ENCODE data around the gene UBXN6. TPM values are rescaled to one million over a fixed set of nuclear protein-coding genes. Genes with fewer than 3 reads are reported as not detected.

Gene UBXN6
- total RNA-seq, 2 experiments from 2014 or later: 54.5 to 58.4 TPM

DNA sequence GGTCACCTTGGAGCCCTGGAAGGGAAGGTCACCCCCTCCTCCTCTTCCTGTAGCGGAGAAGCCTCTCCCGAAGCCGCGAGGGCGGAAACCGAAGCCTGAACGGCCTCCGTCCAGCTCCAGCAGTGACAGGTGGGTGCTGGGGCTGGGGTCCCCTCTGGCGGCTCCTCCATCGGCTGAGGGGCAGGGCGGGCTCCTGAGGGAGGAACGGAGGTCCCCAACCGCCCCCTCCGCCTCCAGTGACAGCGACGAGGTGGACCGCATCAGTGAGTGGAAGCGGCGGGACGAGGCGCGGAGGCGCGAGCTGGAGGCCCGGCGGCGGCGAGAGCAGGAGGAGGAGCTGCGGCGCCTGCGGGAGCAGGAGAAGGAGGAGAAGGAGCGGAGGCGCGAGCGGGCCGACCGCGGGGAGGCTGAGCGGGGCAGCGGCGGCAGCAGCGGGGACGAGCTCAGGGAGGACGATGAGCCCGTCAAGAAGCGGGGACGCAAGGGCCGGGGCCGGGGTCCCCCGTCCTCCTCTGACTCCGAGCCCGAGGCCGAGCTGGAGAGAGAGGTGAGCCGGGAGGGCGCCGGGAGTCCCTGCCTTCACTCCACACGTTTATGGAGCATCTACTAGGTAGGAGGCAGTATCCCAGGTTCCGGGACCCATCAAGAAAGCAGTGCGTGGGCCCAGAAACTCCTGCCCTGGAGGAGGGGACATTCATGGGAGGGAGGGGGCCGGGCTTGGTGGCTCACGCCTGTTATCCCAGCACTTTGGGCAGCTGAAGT, 36.5 kb upstream of the UBXN6 start:
- H3K4me3 ChIP-seq (ENCODE audit: low read length): no peak overlapping the region
- DNase-seq (peak in 1 of 14 experiments; percentile 29), ATAC-seq (ENCODE audit: poor library complexity) (no peak)
- H3K4me1 ChIP-seq (ENCODE audit: insufficient read depth, low read length): no peaks in the 10 kb centered on the region
- Mint-ChIP-seq H3K4me1 (ENCODE audit: low read depth) (no peaks in the 10 kb centered on the region), H3K27me3 (no peaks in the 10 kb centered on the region), H3K4me3 (no peak overlapping the region), H3K36me3 (ENCODE audit: low read depth) (peaks cover 21% of the 10 kb centered on the region), H3K27ac (no peak overlapping the region), H3K9me3 (no peaks in the 10 kb centered on the region)
- ChIA-PET CTCF (no interaction called here), POLR2A (no interaction called here)
- no peaks in the 10 kb centered on the region for H3K27me3 ChIP-seq (ENCODE audit: control insufficient read depth in 1 of 2, insufficient read depth in 2 of 2, low read length in 2 of 2)
- intact Hi-C loops (cut with DNase I, micrococcal nuclease): no loop called here
- peaks cover 0 to 6% of the 10 kb centered on the region in 2 experiments for H3K9me3 ChIP-seq (ENCODE audit: control insufficient read depth in 1 of 2, insufficient read depth in 1 of 2, low read length in 2 of 2)
- peaks cover 73% of the 10 kb centered on the region for H3K36me3 ChIP-seq (ENCODE audit: insufficient read depth, low read length)
- TF ChIP-seq, protein P1, sequence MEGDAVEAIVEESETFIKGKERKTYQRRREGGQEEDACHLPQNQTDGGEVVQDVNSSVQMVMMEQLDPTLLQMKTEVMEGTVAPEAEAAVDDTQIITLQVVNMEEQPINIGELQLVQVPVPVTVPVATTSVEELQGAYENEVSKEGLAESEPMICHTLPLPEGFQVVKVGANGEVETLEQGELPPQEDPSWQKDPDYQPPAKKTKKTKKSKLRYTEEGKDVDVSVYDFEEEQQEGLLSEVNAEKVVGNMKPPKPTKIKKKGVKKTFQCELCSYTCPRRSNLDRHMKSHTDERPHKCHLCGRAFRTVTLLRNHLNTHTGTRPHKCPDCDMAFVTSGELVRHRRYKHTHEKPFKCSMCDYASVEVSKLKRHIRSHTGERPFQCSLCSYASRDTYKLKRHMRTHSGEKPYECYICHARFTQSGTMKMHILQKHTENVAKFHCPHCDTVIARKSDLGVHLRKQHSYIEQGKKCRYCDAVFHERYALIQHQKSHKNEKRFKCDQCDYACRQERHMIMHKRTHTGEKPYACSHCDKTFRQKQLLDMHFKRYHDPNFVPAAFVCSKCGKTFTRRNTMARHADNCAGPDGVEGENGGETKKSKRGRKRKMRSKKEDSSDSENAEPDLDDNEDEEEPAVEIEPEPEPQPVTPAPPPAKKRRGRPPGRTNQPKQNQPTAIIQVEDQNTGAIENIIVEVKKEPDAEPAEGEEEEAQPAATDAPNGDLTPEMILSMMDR (IDR thresholded peaks at IDR 0.05): no peak
- no peak overlapping the region for H3K27ac ChIP-seq (ENCODE audit: low read depth in 1 of 2, low read length in 2 of 2)

DNA sequence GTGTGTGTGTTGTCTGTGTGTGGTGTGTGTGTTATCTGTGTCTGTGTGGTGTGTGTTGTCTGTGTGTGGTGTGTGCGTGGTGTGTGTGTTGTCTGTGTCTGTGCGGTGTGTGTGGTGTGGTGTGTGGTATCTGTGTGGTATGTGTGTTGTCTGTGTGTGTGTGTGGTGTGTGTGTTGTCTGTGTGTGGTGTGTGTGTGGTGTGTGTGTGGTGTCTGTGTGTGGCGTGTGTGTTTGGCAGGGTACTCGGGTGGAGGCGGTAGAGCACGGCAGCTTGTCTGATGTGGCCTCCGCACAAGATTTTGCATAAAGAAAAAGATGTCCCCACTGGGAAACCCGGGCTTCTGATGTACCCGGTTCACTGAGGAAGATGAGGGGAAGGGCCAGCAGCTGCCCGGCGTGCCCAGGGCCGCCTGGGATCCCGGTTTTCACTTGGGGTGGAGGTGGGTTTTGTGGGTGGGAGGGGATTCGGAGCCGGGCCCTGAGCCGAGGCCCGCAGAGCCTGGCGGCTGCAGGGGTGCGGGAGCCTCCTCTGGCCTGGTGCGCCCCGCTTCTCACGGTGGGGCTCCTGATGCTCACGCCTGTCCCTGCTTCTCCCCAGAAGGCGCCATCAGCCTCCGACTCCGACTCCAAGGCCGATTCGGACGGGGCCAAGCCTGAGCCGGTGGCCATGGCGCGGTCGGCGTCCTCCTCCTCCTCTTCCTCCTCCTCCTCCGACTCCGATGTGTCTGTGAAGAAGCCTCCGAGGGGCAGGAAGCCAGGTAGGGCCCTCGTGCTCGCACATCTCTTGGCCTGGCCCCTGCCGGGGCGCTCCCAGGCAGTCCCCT, 35.7 kb upstream of the UBXN6 start:
- Histone ChIP-seq H3K27me3 (ENCODE audit: control insufficient read depth in 1 of 2, insufficient read depth in 2 of 2, low read length in 2 of 2) (no peaks in the 10 kb centered on the region), H3K9me3 (ENCODE audit: control insufficient read depth in 1 of 2, insufficient read depth in 1 of 2, low read length in 2 of 2) (peaks cover 0 to under 1% of the 10 kb centered on the region in 2 experiments), H3K4me1 (ENCODE audit: insufficient read depth, low read length) (no peaks in the 10 kb centered on the region), H3K27ac (ENCODE audit: low read depth in 1 of 2, low read length in 2 of 2) (no peak overlapping the region), H3K36me3 (ENCODE audit: insufficient read depth, low read length) (peaks cover 73% of the 10 kb centered on the region), H3K4me3 (ENCODE audit: low read length) (no peak overlapping the region)
- DNase-seq: no peak
- Mint-ChIP-seq H3K27ac (no peak overlapping the region), H3K4me1 (ENCODE audit: low read depth) (no peaks in the 10 kb centered on the region), H3K36me3 (ENCODE audit: low read depth) (peaks cover 22% of the 10 kb centered on the region), H3K4me3 (no peak overlapping the region), H3K27me3 (no peaks in the 10 kb centered on the region), H3K9me3 (no peaks in the 10 kb centered on the region)
- intact Hi-C loops (cut with DNase I, micrococcal nuclease): no loop called here
- TF ChIP-seq, protein P1 (IDR thresholded peaks at IDR 0.05): no peak
- POLR2A ChIA-PET: no interaction called here
- CTCF ChIA-PET: no interaction called here
- no peak for ATAC-seq (ENCODE audit: poor library complexity)

DNA sequence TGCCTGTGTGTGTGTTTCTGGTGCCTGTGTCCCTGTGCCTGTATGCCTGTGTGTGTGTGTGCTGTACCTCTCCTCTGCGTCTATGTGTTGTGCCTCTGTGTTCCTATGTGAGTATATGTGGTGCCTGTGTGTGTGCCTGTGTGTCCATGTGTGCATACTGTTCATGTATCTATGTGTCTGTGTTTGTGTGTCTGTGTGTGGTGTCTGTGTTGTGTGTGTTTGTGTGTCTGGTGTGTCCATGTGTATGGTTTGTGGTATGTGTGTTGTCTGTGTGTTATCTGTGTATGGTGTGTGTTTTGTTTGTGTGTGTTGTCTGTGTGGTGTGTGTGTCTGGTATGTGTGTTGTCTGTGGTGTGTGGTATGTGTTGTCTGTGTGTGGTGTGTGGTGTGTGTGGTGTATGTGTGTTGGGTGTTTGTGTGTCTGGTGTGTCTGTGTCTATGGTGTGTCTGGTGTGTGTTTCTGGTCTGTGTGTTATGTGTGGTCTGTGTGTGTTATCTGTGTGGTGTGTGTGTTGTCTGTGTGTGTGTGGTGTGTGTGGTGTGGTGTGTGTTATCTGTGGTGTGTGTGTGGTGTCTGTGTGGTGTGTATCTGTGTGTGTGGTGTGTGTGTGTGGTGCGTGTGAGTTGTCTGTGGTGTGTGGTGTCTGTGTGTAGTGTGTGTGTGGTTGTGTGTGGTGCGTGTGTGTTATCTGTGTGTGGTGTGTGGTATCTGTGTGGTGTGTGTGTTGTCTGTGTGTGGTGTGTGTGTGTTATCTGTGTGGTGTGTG, 34.9 kb upstream of the UBXN6 start:
- intact Hi-C loops (cut with DNase I, micrococcal nuclease): no loop called here
- Histone ChIP-seq H3K4me3 (ENCODE audit: low read length) (no peak overlapping the region), H3K36me3 (ENCODE audit: insufficient read depth, low read length) (peaks cover 66% of the 10 kb centered on the region), H3K4me1 (ENCODE audit: insufficient read depth, low read length) (no peaks in the 10 kb centered on the region), H3K27ac (ENCODE audit: low read depth in 1 of 2, low read length in 2 of 2) (no peak overlapping the region), H3K9me3 (ENCODE audit: control insufficient read depth in 1 of 2, insufficient read depth in 1 of 2, low read length in 2 of 2) (no peaks in the 10 kb centered on the region), H3K27me3 (ENCODE audit: control insufficient read depth in 1 of 2, insufficient read depth in 2 of 2, low read length in 2 of 2) (no peaks in the 10 kb centered on the region)
- Mint-ChIP-seq H3K27me3 (no peaks in the 10 kb centered on the region), H3K9me3 (no peaks in the 10 kb centered on the region), H3K4me3 (no peak overlapping the region), H3K4me1 (ENCODE audit: low read depth) (no peaks in the 10 kb centered on the region), H3K36me3 (ENCODE audit: low read depth) (peaks cover 27% of the 10 kb centered on the region), H3K27ac (no peak overlapping the region)
- ATAC-seq (ENCODE audit: poor library complexity) (no peak), DNase-seq (no peak)
- TF ChIP-seq, protein P1 (IDR thresholded peaks at IDR 0.05): no peak
- POLR2A ChIA-PET: no interaction called here
- CTCF ChIA-PET: no interaction called here
